Activated T-cell treated with anti-CD3 and anti-CD28 coated beads for 1 hour (primary cell): ENCODE results near the gene PCYT1A.
"Not testable (repeated sequence)": the region's sequence is repeated elsewhere in the genome, so short reads cannot be mapped to it uniquely, and the experiment has no call there.

Experiments used
- DNase-seq: peaks from one replicate; pipeline ENCODE4 v3.0.0-alpha.2; 2020; ENCODE audit warnings: low read depth

The PCYT1A gene

DNA sequence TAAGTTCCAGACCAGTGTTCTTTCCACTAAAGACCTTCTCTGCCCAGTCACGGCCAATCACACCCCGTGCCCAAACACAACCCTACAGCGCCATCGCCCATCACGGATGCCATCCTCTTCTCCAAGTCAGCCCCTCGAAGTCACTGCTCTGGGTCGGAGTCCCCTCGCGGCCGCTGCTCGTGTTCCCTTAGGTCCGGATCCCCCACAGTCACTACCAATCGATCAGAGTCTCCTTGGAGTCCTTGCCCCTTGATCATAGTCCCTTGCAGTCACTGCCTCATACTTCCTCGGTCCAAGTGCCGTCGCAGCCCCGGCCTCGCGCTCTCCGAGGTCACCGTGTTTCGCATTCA, 461 bp downstream of the PCYT1A start:
- no peak for DNase-seq

DNA sequence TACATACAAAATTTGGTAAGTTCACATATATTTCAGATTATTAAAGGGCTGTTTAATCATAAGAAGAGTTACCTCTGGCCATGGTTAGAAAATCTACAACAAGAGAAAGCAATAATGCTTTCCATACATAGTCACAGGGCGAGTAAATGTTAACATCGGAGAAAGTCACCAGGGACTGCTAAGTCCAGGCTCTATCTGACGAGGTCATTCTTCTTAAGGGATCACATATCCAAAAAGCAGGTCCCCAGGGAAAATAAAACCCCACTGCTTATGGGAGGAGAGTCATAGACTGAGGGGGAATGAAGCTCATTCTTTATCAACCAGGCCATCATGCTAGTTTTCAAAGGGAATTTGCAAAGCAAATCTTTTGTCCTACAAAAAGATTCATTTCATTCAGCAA, 3.1 kb downstream of the PCYT1A start:
- no peak for DNase-seq

DNA sequence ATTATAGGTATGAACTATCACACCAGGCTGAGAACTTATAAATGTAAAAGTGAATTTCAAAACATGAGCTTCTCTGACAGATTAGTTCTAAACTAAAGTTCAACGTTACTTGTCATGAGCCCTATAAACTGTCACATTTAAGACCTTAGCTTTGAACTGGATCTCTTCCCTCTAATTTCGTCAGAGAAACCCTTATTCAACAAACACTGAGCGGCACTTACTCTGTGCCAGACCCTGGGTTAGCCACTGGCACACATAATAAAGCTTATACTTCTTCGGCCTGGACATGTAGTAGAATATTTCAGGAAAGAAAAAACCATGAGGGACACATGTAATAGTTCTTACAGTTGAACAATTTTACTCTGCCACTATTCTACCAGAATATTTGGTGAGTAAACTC, 5.6 kb downstream of the PCYT1A start:
- no peak for DNase-seq

DNA sequence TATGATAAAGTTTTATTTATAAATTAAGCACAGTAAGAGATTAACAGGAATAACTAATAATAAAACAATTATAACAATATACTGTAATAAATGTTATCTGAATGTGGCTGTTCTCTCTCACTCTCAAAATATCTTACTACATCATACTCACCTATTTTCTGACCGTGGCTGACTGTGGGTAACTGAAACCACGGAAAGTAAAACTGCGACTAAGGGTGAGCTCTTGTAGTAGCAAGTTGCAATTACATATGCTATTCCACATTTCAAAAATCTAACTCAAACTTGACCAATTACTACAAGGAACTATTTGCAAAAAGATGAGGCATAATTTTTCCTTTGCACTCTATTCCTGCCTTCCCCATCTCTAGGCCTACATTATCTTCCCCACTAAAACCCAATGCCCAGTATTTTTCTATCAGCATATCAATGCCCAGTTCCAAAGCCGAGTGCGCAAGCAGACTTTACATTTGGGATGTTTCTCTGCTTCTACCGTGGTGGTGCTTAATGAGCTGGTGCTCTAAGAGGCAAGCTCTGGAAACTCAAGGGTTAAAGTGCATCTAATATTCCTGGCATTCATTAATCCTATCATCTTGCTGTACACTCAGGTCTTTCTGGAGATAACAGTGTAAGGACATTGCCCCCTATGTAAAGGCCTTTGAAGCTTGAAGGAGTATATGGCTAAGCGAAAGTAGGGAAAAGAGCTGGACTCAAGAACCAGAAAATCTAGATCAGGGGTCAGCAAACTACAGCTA, 6.7 kb downstream of the PCYT1A start:
- DNase-seq = no peak

DNA sequence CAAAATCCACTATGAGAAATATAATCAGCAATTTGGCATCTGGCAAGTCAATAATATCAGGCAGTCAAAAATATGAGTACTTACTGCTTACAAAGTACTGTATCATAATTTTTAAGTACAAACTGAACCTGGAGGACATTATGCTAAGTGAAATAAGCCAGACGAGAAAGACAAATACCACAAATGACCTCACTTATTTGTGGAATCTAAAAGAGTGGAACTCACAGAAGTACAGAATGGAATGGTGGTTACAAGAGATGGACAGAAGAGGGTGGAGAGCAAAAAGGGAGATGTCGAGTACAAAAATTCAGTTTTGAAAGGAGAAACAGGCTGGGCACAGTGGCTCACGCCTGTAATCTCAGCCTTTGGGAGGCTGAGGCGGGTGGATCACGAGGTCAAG, 12.4 kb downstream of the PCYT1A start:
- DNase-seq = no peak

DNA sequence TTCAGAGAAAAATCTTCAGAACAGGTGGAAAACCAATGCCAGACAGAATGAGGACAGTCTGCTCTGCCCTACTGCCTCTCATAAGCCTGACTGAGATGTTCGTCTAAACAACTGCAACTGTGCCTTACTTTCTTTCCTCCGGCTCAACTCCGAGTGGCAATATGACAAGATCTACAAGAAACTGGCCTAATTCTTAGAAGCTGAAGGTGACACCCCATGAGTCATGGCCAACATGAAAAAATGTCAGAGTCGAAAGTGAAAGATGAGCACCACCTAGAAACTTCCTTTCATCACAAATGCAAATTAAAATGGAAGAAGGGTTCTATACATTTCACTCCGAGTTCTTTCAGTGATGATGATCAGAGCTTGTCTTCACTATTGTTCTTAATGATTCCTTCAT, 12.9 kb downstream of the PCYT1A start:
- peak; percentile 12 for DNase-seq

DNA sequence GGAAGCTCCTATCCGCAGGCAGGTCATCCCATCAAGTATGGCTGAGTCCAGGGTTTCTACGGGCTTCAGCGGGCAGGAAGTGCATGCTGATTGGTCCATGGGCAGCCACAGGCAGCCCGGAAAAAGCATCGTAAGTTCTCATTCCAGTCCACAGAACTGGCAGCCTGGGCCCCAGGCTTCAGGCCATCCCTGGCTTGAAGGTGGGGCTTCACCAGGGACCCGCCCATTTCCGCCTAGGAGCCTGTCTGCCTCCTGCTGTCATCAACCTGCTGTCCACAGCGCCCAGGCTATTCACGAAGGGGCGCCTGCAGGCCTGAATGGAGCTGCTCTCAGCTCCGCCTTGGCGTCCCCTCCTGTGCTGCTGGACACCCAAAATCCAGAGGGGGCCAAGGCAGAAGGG, 13.9 kb downstream of the PCYT1A start:
- no peak for DNase-seq

DNA sequence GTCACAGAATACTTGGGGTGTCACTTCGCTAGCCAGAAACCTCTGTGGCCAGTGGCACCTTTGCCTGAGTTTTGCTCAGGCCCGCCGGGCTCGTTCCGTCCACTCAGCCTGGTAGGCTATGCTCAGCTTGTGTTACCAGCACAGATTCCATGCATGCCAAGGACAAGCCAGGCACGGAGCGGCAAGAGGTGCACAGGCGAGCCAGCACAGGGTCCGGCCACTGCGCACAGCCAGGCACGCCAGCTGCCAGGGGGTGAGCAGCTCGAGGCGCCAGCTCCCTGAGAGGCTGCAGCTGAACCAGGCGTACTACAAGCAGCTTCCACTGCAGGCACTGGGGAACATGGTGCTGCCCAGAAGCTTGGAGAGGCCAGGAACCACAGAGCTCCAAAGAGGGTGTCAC, 14.7 kb downstream of the PCYT1A start:
- DNase-seq = no peak

DNA sequence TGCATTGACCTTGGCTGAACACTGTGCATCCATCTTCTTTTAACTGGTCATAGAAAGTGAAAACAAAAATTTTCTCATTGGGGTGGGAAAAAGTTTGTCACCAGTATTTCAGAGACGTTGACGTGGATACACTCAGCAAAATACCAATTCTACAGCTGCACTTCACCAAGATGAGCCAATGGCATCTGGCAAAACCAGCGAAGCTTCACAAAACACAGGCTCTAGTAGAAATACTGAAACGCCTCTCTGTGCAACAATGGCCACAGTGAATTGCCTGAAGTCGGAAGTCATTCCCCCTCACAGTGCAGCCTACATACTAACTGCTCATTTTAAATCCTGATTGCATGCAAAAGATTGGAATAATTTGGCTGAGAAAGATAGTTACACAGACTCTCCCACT, 17.0 kb downstream of the PCYT1A start:
- DNase-seq = no peak

DNA sequence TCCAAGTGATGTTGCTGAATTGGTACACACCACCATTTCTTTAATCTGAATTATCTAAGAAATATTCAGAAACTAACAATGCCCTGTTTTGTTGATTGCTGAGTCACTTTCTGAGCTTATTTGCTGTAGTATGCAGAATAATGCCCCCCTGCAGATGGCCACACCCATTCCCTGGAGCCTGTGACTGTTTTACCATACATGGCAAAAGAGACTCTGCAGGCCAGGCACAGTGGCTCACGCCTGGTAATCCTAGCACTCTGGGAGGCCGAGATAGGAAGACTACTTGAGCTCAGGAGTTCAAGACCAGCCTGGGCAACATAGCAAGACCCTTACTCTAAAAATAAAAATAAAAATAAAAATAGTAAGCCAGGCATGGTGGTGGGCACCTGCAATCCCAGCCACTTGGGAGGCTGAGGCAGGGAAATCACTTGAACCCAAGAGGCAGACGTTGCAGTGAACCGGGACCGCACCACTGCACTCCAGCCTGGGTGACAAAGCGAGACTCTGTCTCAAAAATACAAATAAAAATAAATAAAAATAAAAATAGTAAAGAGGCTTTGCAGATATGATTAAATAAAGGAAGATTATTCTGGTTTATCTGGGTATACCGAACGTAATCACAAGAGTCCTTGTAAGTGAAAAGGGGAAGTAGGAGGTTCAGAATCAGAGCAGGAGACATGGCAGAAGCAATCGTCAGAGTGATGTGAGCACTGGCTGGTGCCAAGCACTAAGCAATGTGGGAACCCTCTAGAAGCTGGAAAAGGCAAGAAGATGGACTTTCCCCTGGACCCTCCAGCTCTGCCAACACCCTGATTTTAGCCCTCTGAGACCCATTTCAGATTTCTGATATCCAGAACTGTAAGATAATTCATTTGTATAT, 19.0 kb downstream of the PCYT1A start:
- DNase-seq = no peak

DNA sequence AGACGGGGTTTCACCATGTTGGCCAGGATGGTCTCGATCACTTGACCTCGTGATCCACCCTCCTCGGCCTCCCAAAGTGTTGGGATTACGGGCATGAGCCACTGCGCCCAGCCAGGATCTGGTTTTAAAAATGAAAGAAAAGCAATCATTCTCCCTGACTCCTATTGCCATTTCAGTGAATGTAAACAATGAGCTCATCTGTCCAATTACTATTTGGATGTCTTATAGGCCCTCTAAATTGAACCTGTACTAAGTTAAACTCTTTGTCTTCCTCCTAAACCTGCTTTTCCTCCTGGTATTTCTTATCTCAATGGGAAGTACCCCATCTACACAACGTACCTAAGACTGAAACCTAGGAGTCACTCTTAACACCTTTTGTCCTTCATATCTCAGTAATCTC, 23.7 kb downstream of the PCYT1A start:
- DNase-seq = no peak

DNA sequence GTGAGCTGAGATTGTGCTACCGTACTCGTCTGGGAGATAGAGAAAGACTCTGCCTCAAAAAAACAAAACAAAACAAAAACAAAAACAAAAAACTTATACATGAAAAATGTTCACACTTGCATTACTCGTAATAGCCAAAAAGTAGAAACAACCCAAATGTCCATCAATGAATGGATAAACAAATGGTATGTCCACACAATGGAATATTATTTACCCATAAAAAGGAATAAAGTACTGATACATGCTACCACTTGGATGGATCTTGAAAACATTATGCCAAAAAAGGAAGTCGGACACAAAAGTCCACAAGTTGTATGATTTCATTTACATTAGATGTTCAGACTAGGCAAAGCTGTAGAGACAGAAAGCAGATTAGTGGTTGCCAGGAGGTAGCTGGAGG, 26.7 kb downstream of the PCYT1A start:
- no peak for DNase-seq

DNA sequence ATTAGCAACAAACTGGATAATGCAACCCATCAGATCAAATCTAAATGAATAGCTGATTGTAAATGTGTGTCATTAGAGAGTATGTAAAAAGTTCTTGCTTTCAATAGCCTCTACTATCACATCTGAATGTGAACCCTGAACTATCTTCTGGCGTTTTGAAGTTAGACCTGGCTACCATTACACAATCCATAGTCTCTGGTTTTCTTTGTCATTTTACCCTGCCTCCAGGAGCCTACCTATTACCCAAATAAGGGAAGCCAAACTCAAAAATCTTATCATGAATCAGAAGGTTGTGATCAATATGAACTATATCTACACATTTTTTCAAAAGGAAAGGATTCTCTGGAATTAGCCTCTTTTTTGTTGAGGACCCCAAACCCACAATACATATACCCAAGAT, 31.8 kb downstream of the PCYT1A start:
- no peak for DNase-seq

DNA sequence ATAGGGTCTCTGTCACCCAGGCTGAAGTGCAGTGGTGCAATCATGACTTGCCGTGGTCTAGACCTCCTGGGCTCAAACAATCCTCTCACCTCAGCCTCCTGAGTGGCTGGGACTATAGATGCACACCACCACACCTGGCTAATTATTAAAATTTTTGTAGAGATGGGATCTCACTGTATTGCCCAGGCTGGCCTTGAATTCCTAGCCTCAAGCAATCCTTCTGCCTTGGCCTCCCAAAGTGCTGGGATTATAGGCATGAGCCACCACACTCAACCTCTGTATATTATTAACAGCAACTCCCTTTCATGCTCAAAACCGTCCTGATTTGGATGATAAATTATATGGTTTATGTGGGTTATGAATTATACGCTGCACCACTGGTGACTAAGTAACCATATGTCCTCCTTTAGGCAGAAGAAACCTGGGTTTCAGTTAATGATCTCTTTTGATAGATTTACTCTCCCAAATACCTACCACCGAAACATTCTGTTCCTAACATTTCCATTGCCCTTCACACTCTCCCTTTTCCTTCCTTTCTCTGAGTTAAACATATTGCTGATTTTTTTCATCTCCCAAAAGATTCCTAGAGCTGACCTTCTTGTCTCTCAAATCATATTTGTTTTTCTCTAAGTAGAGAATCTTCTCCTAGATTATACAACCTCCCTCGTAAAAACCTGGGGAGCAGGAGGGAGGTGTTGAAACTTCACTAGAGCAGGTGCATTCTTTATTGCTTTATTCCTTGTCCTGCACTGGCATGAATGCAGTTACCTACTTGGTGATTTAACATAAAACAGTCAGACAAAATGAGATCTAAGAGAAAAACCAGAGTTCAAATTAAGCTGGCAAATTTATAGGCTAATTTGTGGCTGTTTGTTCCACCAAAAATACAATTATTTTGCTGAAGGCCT, 32.9 kb downstream of the PCYT1A start:
- DNase-seq = no peak

DNA sequence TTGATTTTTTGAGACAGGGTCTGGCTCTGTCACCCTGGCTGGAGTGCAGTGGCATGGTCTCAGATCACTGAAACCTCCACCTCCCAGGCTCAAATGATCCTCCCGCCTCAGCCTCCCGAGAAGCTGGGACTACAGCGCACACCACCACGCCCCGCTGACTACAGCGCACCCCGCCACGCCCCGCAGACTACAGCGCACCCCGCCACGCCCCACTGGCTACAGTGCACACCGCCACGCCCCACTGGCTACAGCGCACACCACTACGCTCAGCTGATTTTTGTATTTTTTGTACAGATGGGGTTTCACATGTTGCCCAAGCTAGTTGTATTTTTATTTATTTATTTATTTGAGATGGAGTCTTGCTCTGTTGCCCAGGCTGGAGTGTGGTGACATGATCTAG, 35.6 kb downstream of the PCYT1A start:
- DNase-seq = no peak

DNA sequence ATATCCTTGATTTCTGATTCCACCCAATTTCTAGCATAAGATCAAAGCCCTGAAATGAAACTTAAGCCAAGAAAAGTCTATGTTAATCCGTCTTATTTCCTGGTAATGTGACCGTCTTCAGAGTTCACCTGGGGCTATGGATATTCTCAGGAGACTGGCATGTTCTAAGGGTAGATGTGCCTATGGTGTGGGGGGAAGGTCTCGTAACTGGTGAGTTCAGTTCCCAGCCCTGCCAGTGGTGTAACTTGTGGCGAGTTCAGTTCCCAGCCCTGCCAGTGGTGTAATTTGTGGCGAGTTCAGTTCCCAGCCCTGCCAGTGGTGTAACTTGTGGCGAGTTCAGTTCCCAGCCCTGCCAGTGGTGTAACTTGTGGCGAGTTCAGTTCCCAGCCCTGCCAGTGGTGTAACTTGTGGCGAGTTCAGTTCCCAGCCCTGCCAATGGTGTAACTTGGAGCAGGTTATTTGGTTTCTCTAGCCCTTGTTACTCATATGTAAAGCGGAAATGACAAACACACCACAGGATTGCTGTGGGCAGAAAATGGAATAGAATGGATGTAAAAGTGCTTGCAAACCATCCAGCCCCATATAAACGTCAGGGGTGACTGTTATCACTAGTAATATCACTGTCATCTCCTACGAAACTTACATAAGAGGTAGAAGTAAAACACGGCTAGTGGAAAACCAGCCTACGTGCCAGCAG, 40.8 kb downstream of the PCYT1A start:
- DNase-seq = no peak

DNA sequence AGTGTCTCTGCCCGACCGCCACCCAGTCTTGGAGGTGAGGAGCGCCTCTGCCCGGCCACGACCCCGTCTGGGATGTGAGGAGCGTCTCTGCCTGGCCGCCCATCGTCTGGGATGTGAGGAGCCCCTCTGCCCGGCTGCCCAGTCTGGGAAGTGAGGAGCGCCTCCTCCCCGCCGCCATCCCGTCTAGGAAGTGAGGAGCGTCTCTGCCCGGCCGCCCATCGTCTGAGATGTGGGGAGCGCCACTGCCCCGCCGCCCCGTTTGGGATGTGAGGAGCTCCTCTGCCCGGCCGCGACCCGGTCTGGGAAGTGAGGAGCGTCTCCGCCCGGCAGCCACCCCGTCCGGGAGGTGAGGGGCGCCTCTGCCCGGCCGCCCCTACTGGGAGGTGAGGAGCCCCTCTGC, 43.4 kb downstream of the PCYT1A start:
- not testable (repeated sequence) for DNase-seq

DNA sequence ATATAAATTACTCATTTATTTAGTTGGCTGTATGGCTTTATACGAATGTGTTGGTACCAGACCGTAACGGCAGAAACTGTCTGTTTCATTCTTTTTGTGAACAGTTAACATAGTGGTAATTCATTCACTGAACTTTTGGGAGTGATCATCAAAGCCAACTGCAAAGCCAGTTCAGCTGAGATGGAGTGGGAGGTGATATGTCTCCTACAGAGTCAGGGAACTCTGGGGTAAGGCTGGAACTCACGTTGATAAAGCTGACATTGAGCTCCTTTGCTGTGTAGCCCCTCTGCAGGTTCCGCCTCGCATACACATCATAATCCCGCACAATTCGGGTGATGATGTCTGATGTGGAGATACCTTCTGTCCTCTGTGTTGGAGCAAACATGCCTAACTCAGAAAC, 45.8 kb downstream of the PCYT1A start:
- DNase-seq = no peak

DNA sequence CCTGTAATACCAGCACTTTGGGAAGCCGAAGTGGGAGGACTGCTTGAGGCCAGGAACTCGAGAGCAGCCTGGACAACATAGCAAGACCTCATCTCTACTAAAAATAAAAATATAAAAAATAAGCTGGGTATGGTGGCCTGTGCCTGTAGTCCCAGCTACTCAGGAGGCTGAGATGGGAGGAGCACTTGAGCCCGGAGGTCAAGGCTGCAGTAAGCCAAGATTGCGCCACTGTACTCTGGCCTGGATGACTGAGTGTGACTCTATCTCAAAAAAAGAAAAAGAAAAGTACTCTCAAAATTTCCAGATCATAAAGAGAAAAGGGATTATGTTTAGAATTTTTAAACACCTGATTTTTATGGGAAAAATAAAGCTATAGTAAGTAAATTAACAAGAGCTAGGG, 47.1 kb downstream of the PCYT1A start:
- no peak for DNase-seq

DNA sequence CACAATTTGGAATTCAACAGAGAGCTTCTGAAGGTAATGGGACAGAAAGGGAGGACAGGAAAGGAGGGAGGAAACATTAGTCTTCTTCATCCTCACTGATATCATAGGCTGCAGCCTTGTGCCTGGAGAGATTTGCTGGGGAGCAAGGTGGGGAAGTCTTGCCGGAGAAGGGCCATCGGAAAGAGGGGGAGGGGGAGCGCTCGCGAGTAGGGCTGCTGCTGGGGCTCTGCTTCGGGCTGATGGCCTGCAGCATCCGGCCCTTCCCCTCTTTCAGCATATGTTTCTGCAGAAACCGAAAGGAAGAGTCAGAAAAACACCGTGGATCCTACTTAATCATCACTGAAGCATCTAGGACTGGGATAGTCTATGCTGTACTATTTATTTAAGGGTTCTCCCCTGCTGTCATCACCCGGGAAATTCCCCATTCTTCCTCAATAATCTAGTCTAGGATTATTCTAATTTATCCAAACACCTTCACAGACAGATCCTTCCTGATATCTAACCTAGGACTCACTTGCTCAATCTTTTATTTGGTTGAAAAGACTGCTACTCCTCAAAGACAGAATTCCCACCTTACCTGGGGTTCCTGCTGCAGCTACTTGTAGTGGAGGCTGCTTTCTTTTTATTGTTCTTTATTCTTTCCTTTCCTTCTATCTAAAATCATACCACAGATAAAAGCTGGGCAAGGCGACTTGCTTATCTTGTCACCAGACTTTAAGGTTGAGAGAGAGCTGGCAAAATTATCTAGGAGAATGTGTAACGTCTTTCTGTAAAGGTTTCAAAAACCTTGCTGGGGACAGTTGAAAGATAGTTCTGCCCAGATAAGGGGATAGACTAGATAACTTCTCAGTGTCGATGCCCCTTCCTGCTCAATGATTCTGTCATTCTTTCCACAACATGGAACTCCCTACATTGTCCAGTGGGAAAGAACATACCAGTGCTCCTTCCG, 48.6 kb downstream of the PCYT1A start:
- DNase-seq = no peak

DNA sequence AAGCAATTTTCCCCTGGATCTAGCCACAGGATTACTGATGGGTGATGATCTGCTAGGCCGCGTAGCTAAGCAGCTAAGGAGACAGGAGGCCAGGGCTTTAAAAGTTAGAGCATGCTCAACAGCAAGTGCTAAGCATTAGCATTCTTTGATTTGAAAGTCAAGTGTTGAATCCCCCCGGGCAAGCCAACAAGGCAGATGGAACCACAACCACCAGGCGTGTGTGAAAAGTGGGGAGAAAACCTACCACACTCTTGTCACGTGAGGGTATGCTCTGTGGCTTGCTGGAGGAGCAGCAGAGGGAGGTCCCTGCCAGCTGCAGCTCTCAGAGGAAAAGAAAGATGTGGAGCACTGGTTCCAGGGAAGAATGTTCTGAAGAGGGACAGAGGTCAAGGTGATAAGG, 50.3 kb downstream of the PCYT1A start:
- DNase-seq = no peak
